Retina (tissue), 1 donor: ENCODE measurements around the gene COBL.

Source experiments
- DNase-seq: peaks from one replicate; pipeline ENCODE4 v3.0.0-alpha.2; 2016

COBL gene

DNA sequence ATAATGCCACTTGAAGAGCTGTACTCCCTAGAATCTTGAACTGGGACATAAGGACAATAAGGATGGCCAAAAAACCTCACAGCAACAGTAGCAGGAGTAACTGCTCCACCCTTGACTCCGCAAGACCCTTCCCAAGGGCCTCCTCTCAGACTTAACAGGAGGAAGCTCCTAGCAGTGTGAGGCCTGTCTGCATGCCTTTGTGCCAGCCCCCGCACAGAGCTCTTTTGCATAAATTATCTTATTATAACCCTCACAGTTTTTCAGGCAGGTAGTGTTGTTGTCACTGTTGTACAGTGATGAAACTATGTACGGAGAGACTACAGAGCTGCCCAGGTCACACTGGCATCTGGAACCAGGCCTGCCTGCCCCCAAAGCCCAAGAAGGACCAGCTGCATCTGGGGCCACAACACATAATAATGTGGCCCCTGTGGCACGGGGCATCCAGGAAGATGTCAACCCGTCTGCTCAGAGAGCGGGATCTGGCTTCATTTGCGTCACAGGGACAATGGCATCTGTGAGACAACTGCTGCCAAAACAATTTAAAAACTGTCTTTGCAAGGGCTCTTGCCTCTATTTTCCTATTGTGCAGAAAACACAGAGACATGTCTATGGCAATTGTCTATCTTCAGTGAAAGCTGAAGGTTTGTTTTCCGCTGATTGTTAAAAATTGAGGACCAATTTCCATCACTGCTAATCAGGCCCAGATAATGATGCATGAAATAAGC lies 284.7 kb downstream of the COBL start:
- DNase-seq = peak; percentile 84

DNA sequence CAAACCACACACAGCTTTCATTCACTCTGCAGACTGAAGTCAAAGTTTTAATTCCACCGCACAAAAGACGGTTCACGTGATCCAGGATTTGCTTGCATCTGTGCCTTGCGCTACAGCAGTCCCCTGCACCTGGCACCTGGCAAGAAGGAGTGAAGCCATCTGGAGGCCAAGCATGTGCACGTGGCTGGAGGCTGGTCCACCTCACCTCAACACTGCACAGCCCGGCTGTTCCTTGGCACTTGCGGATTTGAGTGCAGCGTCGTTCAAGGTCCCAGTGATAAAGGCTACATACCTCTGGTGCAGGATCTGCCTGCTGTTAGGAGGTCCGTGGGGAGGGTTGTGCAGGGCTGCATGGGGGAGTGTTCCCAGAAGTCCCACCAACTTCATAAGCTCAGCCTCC lies 285.4 kb downstream of the COBL start:
- DNase-seq = no peak

DNA sequence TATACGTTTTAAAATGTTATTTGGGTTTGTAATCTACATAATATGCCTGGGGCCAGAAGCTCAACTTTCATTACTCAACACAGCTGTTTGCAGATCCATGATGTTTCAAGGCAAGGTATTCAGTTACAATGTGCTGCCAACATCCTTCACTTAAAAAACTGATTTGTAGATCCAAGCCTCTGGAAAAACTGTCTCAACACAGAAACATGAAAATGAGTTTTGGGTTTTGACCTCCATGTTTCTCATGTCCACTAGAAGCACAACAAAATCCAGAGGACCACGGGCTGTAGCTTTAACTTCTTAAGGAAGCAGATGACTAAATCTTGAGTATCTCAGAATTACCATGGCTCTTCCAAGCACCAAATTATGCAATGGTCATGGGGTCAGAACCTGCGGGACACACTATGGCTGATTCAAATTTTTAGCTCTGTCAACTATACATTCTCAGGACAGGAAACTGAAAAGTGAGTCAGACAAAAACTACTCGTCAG lies 286.9 kb downstream of the COBL start:
- DNase-seq = no peak

DNA sequence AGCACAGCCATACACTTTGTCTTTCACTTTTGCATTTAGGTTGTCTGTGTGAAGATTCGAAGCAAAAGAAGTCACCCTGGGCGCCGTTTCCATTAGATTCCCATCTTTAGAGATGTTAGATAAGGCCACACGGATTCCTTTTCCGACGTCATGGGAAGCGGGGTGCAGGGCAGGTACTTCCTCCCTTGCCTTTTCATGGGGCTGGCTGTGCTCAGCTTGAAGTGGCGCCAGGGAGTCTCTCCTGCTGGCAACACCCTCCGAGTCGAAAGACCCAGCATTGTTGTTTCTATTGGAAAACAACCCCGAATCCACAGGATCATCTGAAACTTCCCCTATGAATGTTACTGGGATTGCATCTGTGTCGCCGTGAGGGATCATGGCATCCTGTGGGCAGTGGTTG lies 287.5 kb downstream of the COBL start:
- DNase-seq = no peak

DNA sequence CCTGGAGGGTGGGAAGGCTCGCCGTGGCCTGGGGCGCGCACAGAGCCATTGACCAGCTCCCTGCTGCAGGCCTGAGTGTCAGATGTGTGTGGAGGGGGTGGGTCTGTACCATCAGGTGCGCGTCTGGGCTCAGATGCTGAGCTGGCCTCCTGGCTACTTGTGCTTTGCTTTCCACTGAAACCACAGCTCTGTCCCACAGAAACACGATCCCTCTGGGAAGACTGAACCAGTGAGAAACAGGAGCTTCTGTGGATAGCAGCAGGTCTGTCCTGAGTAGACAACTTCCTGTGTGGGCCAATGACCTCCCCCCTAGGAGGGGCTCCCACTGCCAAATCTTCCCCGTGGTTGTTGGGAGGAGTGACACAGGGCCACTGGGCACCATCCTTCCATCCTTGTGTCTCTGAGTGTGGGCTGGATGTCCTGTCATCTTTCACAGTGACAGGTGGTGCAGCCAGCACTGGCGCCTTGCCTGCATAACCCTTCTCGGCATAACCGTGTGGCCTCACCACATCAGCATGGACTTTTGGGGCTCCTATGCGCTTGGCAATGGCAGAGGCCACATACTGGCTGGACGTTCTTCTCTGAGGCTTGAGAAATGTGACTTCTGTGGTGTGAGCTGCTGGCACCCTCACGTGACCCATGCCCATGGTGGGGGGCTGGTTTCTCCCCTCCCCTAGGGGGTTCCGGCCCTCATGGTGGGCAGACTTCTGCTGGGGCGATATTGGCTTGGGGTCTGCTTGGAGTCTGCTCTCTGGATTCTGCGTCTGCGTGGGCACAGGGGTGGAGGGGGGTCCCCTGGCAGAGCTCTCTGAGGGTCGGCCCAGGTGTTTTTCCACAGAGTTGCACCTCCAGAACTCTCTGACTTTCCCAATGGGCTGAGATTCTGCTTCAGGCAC lies 288.4 kb downstream of the COBL start:
- no peak for DNase-seq

DNA sequence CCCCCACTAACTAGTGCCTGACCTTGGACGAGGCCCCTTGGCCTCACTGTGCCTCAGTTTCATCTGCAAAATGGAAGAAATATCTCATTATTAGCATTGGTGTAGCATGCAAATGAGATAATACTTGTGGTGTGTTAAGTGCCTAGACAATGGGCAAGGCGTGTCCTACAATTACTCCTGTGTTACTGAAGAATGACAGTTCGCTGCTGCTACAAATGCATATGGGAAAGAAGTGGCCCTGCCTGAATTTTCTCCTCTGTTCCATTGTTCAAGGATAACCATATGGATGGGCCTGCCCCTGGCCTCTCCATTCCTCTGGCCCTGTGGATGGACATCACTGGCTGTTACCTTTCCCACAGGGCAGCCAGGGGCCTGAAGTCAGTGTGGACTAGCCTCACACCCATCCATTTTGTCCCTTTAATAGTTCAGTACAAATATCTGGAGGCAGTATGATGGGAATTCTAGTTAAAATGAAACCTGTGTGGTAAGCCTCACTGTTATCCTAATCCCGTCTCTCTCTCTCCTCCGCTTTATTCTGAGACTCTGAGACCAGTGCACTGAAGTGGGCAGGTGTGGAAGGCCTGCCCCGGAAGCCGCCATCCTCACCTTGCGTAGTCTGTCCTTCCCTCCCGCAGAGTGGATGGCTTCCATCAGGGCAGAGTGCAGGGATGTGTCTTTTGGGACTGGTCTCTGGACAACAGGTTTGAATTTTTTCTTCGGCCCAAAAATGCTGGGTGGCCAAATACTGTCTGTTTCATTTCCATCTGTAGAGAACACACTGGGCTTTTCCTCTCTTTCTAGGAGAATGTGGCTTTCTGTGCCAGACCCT lies 289.3 kb downstream of the COBL start:
- DNase-seq = no peak

DNA sequence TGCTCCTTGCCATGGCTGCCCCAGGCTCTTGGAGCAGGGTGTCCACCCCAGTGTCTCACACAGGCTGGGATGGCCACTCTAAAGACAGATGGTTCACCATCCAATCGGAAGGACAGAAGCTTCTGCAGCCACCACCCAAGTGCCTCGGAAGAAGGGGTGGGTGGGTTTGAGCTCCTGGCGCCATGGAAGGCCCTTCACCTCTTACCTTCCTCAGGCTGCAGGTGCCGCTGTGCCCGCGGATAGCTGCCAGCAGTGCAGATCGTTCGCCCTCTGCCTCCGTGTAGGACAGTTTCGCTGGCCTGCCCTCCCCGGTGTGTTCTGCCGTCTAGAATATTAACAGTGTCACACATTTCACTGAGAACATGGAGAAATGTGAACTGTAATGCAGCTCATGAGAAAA lies 290.3 kb downstream of the COBL start:
- DNase-seq = no peak

DNA sequence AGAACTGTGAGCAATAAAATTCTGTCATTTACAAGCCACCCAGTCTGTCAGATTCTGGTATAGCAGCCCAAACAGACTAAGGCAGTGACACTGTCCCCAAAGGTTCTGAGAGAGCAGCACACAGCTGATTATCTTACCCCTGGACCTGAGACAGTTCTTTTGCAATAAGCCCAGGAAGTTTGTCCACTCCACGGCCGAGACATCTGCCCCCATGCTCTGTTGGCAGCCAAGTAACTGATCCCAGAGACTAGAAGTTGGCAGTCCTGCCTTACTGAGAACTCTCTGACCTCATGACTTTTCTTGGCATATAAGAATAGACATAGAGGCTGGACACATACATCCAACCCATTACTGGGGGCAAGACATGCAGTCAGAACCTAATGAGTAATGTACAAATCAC lies 290.9 kb downstream of the COBL start:
- no peak for DNase-seq

DNA sequence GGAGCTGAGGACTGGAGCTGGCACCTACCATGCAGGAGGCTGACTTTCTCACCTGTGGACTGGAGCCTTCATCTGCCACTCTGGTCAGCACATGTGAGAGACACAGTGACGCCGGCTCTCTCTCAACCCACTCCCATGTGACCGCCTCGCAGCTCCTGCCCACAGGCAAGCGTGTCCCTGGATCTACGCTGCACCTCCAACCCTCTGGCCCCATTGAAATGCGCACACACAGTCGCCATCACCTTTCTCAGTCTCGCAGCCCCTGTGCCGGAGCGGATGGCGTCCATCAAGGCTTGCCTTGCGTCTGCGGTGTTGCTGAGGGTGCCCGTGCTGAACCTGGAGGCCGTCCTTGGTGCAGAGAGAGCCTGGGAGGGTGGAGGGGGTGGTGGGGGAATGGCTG lies 291.7 kb downstream of the COBL start:
- no peak for DNase-seq

DNA sequence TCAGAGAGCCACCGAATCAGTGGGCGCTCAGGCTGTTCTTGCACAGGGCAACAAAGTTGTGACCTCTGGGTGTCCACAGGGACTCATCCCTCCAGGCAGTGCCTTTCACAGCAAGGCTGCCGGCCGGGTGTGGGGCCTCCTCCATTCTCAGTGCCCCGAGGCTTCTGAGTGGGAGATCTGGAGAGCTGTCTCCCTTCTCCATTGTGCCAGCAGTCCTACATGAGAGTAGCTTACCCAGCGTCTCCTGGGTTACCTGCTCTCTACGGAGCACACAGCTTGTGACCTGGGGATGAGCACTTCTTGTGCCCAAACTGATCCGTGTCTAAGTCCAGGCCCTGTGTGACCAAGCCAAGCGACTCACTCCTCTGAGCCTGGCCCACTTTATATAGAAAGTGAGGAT lies 293.1 kb downstream of the COBL start:
- no peak for DNase-seq

DNA sequence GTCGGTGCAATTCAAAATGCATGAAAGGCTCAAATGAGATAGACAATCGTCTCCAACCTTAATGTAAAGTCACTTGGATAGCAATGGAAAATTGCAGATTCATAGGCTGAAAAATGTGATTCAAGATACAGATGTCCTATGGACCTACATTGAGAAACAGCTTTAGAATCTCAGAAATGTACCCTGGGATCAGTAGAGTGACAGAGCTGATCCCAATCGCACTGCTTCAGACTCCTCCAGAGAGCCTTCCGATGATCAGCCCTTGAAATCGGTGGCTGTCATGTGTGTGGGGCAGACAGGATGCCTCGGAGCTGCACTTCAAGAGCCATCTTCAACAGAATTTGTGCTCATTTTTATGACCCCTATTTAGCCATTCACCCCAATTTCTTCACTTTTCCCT lies 293.8 kb downstream of the COBL start:
- no peak for DNase-seq

DNA sequence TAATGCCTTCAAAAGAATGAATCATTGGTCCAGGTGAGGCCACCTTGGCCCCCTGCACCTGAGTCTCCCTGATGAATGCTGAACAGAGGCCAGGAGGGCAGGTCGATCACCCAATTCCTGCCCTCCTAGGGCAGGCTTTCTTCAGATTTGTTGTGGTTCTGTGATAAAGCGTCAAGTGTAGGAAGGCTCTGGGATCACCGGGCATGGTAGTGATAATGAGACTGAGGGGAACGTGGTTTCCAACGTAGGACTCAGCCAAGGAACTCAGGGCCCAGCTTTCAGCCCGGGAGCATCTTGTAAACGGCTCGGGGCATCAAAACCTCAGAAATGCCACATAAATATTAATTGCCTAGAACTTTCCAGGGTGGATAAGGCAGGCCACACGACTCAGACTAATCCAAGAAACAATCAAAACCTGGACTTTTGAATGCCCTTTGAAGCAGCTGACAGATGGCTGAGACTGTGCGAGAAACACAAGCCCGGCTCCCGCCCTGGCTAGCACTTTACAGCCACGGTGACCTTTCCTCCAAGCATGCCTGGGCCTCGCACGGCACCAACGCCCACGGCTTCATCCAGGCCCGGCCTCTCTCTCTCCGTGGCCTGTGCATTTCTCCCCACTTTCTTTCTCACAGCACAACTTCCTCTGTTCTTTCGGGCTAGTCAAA lies 294.6 kb downstream of the COBL start:
- DNase-seq = no peak

DNA sequence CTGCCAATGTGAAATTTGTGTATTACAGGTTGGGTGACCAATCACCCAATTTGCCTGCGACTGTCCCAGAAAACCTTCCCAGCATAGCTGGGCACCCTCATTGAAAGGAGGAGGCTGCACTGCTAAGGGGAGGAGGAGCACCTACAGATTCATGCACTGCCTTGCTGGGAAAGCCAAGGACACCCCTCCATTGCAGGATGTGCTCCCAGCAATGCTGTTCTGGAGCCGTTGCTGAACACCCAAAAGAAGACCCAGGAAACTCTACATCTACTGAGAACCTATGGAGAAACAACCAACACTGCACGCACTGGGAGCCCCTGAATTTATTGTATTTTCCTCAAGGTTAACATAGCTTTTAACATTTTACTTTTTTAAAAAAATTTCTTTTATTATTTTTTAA lies 295.7 kb downstream of the COBL start:
- DNase-seq = no peak

DNA sequence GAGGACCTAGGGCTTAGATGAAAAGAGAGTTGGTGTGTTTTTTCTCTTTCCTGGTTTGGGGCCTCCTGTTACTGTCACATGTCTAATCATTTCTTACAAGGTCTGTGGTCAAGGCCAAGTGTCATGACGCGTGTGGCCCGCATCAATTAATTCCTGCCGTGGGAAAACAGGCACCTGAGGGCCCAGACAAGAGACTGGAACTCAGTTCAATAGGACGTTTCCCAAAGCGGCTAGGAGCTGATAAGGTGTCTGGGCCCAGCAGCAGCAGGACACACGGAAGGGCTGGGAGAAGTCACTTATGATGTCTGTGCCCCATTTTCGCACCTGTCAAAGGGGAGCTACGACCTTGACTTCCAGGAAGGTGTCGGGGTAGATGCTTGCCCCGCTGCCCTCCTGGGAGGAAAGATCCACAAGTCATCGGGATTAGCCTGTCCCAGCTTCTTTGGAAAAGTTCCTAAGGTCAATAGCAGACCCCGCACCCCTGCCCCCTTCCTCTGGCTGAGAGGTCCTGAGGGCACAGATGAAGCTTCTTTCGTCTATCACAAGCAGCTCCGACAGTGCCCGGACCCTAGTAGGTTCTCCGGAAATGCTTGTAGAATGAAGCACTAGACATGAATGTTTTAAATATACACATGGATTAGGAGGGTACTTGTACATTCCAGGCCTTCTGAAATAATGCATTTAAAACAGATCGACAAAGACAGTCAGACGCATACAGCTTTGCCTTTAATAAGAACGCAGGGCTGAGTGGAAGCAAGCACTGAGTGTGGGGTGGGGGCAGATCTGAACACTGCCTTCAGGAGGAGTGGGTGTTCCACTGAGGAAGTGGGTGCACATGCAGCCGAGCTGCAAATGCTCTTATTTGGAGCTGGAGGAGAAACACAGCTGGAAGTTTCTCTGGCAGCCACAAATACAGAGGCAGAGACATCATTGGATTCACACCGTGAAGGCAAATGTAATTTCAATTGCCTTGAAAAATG lies 296.4 kb downstream of the COBL start:
- no peak for DNase-seq

DNA sequence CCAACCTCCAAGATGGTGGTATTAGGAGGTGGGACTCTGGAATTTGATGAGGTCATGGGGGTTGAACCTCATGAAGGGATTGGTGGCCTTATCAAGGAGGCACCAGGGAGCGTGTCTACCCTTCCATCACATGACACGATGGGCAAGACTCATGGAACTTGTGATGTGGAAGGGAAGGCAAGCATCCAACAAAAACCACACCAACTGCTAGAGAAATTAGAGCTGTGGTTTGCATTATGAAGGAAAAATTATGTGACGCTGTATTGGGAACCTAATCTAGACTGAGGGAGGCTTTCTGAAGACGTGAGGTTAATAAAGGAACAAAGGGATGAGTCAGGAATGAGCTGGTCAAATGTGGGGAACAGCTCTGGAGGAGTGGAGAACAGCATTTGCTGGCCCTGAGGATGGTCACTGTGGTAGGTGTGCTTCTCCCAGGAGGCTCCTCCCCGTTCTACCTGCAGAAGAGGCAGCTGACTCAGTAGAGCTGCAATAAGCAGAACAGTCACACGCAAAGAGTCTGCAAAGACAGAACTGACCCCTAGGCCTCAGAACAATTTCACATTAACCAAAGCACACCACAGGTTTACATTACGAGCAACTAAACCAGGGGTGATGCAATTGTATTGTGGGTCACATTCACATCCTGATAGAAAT lies 297.3 kb downstream of the COBL start:
- DNase-seq = no peak

DNA sequence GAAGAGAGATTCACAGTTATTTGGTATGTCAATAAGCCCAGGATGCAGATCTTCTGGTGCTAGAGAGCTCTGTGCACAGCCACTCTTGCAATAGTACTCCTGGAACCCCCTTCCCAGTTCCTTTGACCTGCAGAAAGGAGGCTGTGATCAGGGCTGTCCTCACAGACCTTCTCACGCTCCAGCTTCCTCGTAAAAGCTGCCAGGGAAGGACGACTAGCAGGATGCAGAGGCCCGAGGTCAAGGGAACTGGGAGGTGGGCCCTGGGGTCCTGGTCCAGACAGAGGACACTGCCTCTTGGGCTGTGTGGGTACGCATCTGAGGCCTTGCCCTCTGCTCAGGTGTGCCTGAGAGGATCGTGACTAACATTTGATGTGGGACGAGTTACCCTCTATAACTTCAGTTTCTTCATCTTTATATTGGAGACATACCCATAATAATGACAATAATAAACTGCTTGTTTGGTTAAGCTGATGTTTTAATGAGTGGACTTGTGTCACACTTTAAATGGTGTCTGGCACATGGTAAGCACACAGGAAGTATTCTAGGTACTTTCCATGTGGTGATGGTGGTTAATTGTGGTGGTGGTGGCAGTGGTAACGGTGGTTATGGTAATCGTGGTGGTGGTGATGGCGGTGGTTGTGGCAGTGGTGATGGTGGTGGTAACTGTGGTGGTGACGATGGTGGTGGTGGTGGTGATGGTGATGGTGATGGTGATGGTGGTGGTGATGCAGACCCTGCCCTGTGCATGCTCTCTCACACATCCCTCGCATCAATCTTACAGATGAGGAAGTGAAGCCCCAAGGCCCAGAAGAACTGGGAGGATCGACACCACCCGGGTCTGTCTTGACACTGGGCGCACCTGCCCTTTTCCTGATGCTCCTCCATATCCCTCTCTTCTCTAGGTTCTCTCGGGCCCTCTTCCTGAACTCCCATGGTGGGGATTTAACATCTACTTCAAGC lies 298.8 kb downstream of the COBL start:
- no peak for DNase-seq

DNA sequence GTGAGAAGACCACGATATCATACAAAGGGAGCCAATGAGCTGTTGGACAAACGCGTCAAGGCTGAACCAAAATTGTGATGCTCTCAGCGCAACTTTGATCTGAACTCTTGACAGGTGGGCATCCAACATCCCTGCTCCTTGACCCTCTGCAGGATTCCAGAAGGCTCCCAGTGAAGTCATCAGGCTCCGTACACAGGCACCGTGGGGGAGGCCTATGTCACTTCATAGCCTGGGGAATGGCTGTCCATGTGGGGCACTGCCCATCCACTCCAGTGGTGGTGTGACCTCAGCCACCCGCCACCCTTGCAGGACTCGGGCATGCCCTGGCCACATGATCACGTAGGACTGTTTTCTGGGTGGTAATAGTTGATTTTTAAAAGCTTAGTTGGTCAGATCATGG lies 300.1 kb downstream of the COBL start:
- no peak for DNase-seq

DNA sequence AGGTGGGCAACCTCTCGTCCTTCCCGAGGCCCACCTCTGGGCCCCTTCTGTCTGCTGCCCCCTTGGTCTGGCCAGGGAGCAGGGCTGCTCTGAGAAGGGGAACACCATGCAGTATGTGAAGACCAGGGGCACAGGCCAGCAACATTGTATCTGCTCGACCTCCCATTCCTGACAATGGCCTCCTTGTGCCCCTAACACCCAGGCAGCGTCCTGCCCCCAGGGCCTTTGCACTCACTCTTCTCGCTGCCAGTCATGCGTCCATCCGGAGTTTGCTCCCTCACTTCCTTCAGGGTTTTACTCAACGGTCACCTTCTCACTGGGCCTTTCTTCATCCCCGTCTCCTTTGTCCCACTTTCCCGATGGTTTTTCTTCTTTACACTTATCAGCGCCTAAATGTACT lies 301.0 kb downstream of the COBL start:
- no peak for DNase-seq

DNA sequence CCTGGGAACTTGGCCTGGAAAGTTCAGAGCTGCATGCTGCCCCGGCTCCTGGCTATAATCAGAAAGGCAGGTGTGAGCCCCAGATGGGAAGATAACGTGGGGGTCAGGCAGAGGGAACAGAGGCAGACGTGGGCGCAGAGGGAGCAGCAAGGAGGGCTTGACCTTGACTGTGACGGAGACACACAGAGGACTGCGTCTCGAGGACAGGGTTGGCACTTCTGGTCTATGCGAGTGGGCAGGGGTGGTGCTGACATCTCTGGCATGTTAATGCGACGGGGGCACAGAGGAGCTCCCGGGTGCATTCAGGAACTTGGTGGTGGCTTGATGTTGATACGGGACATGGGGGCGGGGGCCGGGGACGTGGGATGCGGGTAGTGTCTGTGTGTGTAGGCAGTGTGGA lies 301.8 kb downstream of the COBL start:
- no peak for DNase-seq
